Measurements from ENCODE around the gene PIP5K1B.
"Not testable (repeated sequence)": the region's sequence is repeated elsewhere in the genome, so short reads cannot be mapped to it uniquely, and the experiment has no call there.

Gene PIP5K1B, protein sequence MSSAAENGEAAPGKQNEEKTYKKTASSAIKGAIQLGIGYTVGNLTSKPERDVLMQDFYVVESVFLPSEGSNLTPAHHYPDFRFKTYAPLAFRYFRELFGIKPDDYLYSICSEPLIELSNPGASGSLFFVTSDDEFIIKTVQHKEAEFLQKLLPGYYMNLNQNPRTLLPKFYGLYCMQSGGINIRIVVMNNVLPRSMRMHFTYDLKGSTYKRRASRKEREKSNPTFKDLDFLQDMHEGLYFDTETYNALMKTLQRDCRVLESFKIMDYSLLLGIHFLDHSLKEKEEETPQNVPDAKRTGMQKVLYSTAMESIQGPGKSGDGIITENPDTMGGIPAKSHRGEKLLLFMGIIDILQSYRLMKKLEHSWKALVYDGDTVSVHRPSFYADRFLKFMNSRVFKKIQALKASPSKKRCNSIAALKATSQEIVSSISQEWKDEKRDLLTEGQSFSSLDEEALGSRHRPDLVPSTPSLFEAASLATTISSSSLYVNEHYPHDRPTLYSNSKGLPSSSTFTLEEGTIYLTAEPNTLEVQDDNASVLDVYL

DNA sequence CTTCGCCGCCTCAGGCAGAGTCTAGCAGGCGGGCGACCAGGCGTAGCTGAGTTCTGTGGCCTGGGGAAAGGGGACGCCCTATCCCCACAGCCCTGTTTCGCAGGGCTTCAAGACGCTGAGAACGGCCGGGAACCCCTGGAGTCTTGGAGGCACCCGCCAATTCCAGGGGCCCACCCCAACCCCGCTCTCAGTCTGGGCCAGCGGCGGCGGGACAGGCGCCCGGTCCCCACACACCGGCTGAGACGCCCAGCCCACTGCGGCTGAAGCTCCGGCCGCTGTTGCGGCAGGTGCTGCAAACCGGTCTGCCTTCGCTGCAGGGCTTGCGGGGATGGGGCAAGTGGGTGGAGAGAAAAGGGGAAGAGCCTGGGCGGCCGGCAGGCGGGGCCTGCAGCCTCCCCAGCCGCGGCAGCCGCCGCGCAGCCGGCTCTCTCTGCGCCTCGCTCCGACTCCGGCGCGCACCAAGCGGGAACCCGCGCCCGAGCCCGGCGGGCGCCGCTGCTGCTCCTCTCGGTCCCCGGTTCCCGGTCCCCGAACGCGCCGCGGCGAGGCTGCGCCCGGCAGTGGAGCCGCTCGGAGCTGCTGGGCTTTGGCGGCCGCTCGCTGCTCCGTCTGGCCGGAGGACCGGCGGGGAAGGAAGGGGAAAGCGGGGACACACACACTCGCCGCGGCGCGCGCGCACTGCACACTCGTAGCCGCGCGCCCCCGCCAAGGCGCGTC is at the start of gene PIP5K1B:
TSS of gene PIP5K1B (plus strand) at position 427 of the 717 bp plus-strand sequence. CDS start 117,375 bp downstream, outside the sequence.
- peak; percentile 39 for DNase-seq

DNA sequence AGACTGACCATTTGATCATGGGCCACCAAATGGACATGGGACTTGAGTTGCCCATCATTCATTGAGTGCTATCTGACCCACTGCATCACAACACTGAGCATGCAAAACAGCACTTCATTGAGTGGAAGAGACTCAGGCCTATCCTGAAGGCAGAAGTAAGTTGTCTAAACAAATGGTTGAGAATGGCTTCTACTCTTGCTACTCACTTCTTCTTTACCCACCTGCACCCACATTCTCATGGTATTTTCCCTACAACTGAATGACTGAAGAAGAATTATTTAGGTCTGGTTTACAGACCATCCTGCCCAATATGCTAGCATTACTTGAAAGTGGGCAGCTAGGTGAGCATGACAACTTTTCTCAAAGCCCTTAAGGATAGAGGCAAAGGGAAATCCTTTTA is 41.0 kb upstream of the PIP5K1B start:
- DNase-seq: no peak

DNA sequence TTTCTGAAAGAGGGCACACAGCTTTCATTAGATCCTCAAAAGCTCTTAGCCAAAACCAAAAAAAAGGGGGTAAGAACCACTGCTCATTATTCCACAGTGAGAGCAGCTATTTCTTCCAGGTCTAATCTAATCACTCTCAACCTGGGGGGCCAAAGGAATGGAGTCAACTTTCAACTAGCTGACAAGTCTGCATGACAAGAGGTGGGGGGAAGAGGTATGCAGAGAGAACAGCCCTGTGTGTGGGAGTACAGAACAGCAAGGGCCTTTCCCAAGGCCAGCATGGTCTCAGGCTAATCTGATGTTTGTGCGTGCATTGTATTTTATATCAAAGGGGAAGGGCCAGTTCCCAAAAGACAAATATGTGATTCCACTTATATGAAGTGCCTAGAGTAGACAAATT is 36.9 kb upstream of the PIP5K1B start:
- DNase-seq: no peak

DNA sequence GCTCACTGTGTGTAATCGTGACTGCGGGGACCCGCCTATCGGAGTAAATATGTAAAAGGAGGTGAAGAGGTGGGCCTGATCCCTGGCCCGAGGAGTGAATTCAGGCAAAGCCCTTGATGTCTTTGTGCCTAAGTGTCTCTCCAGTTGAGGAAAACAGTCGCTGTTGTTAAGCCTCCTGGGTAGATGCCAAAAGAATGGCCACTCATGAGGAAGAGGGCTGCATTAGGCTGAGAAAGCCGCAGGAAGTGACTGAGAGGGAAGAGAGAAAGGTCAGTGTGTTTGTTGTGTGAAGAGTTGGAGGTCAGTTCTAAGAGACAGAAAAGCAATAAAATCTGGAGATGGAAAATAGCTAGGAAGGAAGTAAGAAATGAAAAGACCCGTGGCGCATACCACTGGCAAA is 35.8 kb upstream of the PIP5K1B start:
- DNase-seq: no peak

DNA sequence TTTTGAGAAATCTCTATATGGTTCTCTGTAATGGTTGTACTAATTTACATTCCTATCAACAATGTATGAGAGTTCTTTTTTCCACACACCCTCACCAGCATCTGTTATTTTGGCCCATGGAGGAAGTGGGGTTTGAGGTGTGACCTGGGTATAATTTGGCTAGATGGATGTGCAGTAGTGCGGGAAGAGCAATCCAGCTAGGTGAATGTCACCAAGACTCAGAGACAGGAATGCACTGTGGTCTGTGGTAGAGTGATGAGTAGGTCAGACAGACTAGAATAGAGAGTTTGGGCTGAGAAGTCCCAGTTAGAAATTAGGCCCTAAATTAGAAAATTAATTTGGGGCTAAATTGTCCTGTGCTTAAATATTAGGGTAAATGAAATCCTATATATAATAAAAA is 32.8 kb upstream of the PIP5K1B start:
- DNase-seq: no peak

DNA sequence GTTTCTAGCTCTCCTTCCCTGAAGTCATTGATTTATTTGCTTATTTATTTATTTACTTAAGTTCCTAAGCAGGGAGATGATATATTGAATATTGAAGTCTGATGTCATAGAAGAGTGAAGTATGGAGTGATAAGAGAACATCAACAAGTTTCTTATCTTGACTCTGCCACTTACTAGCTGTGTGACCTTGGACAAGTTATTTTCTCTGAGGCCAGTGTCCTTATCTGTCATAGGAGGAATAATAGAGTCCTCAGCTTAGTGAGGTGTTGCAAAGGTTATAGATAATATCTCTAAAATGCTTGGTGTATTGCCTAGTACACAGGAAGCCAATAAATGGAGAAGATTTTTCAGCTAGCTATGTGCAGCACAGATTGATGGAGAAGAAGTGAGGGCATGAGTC is 32.4 kb upstream of the PIP5K1B start:
- DNase-seq: no peak

DNA sequence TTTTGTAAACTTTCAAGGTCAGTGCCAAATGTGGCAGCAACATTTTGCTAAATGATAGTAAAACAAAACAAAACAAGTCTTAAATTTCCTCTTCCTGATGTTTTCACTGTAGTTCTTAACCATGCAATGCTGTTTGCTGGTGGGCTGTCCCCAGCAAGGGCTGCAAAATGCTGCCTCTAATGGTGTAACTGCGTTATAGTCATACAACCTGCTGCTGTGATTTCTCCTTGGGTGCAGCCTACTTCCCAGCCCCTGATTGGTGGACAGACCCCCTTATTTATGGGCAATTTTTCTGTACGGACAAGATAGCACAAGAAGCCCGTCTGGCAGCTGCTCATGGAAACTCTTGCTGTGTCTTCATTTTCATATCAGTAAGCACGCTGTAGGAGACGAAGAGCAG is 26.6 kb upstream of the PIP5K1B start:
- no peak for DNase-seq

DNA sequence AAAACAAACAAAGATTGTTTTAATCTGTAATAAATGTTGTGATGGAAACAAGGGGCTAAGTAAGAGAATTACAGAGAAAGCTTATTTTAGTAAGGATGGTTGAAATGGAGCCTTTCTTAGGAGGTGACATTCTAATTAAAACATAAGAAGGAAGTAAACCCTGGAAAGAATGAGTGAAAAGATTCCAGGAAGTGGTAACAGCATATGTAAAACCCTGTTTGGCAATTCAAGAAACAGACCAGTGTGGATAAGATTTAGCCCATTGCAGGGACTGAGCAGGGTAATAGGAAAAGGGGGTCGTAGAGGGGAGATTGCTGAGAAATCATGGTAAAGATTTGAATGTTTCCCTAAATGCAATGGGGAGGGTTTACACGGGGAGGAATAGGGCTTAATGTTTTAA is 21.6 kb upstream of the PIP5K1B start:
- DNase-seq: no peak

DNA sequence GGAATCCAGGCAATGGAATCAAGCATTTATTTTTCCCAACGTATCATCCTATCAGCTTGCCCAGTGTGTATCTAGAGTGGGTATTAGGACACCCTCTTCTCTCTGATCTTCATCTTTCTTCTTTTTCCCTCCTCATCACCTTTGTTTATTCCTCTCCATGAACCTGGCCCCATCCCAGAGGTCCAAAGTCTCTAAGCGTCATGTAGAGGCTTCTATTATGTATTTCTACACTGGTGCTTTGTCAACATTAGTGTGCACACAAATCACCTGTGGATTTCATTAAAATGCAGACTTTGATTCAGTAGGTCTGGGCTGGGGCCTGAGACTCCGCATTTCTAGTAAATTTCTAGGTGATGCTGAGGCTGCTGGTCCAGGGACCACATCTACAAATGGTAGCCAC is 19.8 kb upstream of the PIP5K1B start:
- DNase-seq: no peak

DNA sequence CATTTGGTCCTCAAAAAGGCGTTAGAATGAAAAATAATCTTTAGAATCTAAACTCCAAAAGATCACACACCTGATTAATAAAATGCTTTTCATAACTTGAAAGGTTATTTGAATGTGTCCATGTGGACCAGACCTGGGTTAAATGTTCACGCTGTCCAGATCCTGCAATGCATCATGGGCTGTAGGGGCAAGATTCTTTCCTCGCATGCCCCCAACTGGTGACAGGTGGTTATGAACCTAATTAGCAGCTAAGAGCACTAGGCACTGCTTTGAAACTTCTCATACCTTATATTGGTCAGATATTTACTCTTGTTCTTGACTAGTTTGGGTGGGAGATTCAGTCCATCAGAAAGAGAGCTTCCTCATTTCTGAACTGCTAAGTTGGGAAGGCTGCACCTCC is 19.3 kb upstream of the PIP5K1B start:
- no peak for DNase-seq

DNA sequence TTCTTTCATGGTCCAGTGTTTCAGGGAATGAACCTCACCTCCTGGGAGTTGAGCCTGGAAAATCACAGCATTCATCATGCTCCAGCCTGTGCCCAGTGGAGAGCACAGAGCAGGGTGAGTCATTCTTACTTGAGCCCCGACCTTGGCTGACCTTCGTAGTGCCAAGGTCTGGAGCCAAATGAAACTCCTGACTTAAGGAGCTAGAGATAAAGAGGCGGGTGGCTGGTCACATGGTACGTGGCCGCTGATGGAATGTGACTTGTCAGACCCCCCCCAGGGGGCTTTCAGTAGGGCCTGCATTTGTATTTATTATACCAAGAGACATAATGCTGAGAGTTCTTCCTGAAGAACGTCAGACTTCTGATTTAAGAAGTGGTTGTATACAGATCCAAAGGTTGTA is 15.0 kb upstream of the PIP5K1B start:
- no peak for DNase-seq

DNA sequence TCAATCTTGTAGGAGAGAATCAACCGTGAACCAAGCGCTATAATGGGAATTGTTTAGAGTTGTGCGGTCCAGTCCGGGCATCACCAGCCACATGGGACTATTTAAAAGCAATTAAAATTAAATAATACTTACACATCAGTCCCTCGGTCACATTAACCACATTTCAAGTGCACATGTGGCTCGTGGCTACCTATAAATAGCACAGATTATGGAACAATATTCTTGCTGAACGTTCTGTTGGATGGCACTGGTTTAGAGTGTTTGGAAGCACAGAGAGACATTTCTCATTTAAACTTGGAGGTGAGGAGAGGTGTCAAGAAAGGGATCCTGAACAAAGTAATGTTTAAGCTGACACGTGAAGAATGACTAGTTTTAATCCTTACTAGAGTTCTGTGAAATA is 12.5 kb upstream of the PIP5K1B start:
- no peak for DNase-seq

DNA sequence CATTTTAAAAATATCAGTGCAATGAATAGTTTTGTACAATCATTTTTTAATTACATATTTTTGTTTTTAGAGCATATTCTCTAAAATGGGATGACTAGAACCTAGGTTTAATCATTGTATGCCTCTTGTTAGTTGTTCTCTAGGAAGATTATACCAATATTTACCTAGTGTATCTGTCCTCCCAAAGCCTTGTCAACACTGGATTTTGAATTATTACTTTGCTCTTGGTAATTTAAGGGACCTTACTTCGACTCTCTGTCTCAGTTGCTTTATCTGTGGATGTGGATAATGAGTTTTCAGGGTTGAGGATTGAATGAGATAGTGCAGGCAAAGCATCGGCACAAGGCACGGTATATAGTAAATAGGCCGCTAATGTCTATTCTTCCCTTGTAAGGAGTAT is 10.9 kb upstream of the PIP5K1B start:
- no peak for DNase-seq

DNA sequence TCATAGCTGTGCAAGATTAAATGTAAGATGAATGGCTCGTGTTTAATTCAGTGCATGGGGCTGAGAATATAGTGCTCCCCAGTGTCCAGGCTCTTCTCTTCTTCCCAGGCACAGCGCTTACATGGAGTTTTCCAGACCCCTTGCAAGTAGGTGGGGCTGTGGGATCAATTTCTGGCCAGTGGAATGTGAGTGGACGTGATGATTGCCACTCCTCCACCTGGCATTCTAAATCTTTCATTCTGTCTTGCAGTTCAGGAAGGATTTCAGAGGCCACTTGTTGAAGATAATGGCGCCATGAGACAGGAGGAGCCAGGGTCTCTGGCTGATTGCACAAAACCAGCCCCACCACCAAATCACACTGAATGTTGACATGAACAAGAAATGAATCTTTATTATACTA is 7.2 kb upstream of the PIP5K1B start:
- DNase-seq: no peak

DNA sequence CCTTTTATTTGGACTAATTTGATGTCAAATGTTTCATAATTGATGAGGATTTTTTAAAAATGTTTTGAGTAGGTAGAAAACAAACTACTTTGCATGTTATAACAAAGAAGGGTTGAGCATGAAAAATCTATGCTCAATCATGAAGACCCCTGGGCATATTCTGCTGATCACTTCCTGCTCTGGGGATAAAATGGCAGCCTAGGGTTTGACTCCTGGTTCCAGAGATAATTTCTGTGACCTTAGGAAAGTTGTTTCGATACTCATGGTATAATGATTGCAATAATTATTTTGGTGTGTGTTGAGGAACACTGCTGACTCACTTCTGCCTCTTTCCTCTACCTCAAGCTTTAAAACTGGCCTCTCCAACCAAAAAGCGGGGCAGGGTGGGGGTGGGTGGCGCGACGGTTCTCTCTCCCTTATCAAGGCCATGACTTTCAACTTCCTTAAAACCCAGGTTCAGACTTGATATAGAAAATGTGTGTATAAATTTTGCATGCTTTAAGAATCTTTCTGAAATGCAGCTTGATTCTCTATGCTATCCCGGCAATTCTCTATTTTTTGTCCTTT is 6.0 kb upstream of the PIP5K1B start:
- DNase-seq: no peak

DNA sequence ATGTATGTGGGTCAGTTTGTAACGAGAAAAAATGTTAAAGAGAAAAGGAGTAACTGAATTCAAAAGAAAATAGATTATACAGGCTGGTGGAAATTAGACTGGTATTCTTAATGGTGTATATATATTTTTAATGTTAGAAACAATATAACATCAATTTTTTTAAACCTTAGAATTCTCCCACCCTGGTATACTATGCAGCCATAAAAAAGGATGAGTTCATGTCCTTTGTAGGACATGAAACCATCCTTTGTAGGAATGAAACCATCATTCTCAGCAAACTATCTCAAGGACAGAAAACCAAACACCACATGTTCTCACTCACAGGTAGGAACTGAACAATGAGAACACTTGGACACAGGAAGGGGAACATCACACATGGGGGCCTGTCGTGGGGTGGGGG is 5.4 kb upstream of the PIP5K1B start:
- not testable (repeated sequence) for DNase-seq

DNA sequence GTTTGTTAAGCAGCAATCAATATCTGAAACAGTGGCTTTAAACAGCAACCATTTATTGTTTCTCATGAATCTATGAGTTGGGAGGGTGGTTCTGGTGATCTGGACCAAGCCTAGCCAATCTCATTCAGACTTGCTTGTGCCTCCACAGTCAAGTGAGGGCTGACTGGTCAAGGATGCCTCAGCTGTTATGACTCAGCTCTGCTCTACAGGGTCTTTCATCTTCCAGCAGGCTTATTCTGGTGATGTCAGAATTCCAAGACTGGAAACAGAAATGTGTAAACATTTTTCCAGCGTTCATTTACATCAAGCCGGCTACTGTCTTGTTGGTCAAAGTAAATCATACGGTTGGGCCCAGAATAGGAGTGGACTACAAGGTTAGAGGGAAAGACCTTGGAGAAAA is 2.5 kb upstream of the PIP5K1B start:
- no peak for DNase-seq

DNA sequence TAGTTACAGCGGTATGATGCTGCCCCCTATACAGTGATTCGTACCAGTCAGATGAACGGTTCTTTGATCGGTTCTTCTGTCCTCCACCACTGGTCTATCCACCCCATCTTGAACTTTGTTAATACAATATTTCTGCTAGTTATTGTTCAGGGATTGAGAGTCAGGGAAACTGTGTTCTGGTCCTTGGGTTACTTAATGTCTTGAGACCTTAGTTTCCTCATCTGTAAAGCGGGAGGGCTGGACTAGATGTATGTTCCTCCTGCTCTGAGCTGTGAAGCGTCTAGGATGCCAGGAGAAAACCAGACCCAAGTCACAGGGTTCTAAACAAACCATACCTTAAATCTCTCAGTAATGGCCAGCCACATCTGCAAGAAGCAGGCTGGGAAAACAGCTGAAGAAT is 1.4 kb upstream of the PIP5K1B start:
- no peak for DNase-seq

DNA sequence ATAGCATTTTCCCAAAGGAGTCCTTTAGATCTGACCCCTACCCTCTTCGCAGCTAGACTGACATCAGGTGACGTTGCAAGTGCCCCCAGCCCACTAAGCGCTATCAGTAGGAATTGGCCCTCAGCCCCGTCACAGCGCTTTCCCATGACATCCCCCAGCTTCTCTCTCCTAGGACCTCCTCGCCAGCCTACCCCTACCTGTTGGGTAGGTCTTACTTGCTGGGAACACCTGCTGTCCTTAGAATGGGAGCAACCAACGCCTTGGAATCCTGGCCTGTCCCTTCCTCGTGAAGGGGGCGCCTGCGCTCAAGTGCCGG is 584 bp upstream of the PIP5K1B start:
- DNase-seq: no peak

DNA sequence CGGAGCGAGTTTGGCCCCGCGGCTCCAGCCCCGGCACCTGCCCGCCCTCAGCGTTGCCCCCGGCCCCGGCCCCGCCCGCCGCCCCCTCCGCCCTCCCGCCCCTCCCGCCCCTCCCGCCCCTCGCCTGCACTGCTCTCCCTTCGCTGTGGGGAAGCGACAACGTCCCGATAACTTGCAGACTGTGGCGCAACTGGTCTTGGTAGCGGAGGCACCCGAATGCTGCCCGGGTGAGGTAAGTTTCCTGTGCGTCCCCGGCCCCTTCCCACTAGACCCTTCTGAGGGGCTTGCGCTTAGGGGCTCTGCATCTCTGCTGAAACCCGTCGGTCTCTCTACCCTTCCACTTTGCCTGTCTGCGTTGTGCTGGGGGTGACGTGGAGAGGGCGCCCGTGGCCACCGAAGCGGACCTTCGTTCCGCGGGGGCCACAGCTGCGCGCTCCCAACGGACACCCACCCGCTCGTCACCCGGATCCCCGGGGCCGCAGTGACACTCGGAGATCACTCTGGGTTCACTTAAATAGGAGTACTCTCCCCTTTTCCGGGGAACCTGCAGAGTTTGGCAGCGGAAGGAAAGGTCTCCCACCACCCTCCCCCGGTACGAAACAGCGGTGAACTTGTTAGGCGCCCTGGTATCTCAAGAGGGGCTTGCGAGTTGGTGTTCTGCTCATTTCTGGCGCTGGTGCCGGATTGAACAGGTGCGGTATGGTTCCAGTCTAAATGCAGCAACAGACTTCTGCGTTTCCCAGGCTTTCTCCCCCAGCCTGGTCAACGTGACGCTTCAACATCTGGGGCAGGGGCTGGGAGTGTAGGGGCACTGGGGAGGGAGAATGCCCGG is 707 bp downstream of the PIP5K1B start:
- no peak for DNase-seq

DNA sequence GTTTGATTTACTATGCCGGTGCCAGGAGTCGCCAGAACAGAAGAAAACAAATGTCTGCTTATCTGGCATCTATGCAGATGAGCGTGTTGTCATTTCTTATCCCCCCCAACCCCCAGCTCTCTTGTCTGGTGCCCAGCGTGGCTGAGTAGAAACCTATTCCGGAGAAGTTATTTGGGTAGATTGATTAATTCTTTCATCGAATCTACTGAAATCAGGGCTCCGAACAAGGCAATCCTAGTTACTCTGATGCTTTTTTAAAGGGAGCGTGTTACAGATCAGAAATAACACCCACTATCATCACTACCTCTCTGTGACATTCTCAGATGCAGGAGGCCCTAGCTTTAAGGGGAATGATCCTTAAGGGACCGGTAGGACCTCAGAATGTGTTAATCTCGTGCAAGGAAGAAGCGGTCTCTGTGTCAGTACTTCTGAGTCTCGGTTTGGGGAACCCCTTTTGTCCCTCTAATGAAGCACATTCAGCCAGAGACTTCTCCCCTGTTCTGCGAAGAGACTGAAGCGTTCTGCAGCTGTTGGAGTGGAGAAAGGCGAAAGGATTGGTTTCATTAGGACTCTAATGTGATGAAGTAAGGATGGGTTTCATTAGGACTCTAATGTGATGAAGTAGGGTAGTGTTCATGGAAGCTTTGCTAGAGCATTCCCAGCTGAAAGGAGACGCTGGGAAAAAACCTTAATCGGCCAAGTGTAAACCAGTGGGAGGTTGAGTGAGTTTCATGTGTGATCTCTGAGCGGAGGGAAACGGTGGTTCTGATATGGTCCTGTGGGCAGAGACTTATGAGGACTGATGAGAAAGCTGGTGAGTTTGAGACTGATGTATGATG is 1.5 kb downstream of the PIP5K1B start:
- no peak for DNase-seq

DNA sequence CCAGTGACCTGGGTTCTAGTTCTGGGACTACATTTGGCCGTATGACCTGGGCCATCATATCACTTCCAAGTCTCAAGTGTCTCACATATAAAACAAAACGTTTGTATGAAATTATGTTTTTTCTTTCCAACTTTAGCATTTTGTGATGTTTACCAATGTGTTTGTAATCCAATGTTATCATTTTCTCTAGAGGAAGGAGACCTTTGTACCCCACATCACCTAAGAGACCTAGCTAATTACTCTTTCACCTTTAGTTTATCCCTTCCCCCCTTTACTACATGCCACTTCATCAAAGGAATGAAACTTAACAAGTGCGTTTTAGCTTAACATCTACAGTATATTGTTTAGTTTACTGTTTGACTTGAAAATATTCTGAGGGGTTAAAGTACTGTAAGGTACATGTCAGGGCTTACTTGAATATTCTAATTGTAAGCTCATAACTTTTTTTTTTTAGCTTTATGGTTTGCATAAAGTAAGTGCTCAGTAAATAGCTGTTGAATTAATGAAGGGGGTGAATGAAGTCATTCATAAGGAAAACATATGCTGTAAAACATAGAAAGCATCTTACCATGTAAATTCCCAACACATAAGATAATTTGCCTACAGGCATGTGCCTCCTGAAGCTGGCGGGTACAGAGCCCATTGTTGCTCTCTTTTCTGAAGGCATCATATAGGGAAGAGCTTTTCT is 2.9 kb downstream of the PIP5K1B start:
- DNase-seq: no peak
